ENCODE measurements around the gene SLAMF6.
"Not testable (repeated sequence)": the region's sequence is repeated elsewhere in the genome, so short reads cannot be mapped to it uniquely, and the experiment has no call there.

Gene SLAMF6

GRCh38 chr1:160541622-160542302 is 18.7 kb upstream of the SLAMF6 start:
- no peak for DNase-seq

- DNase-seq, result no peak
These were observed 17.8 kb upstream of the SLAMF6 start for GRCh38 chr1:160540859-160541233.

GRCh38 chr1:160539990-160540858 is 17.2 kb upstream of the SLAMF6 start:
- DNase-seq, result peak; percentile 66

DNA sequence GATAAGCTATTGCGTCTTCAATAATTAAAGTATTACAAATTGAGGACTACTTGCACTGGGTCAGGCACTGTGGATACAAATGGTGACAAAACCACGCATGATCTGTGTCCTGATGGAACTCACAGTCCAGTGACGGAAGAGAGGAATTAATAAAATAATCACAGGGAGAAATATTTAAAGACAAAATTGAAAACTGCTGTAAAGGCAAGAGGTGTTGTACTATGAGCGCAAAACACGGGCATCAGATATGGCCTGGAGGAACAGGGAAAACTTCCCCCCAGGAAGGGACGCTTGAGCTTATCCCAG is 16.6 kb upstream of the SLAMF6 start:
- DNase-seq, result no peak

GRCh38 chr1:160538985-160539651 is 16.1 kb upstream of the SLAMF6 start:
- DNase-seq, result no peak

- DNase-seq, result no peak
These were observed 14.9 kb upstream of the SLAMF6 start for GRCh38 chr1:160537714-160538665.

- DNase-seq, result no peak
These were observed 12.0 kb upstream of the SLAMF6 start for GRCh38 chr1:160534823-160535605.

DNA sequence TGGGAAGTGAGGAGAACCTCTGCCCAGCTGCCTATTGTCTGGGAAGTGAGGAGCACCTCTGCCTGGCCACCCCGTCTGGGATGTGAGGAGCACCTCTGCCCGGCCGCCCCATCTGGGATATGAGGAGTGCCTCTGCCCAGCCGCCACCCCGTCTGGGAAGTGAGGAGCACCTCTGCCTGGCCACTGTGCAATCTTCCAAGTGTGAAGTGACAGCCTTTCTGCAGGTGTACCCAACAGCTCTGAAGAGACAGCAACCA is 9.4 kb upstream of the SLAMF6 start:
- not testable (repeated sequence) for DNase-seq

GRCh38 chr1:160531809-160532556 is 8.9 kb upstream of the SLAMF6 start:
- not testable (repeated sequence) for DNase-seq

- peak; percentile 22 for DNase-seq
These were observed 6.4 kb upstream of the SLAMF6 start for GRCh38 chr1:160529401-160529952.

GRCh38 chr1:160523789-160524188 is 734 bp upstream of the SLAMF6 start:
- not testable (repeated sequence) for DNase-seq

DNA sequence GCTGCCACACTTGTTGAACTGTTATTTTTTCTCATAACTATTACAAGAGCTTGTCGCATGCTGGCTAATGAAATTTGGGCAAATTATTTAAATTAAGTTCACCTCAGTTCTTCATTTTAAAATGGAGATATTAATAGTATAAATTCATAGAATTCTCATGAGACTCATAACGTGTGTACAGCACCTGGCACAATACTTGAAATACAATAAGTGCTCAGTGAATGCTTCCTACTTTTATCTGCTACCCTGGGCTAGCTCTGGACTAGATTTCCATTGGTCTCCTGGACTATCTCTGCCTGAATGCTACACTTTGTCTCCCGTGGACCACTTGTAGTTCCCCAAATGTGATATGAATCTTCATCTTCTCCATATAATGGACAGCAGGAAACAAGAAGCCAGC is 919 bp downstream of the SLAMF6 start:
- DNase-seq, result no peak

DNA sequence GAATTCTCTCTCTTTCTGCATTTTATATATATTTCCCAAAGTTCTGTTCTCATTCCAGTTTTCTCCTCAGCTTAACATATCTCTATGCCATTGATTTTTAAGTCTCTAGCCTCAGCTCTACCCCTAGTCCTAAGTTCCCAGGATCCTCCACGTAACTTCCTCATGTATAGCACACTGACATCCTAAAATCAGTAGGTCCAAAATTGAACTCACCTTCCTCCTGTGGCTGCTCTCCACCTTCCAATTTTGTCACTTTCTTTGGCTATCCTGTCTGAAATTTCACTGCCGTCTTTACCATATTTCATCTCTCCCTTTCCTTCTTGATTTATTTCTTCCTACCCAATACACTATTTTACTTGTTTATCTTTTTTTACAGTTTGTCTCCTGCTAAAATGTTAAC is 1.5 kb downstream of the SLAMF6 start:
- no peak for DNase-seq

- peak; percentile 14 for DNase-seq
These were observed 2.1 kb downstream of the SLAMF6 start for GRCh38 chr1:160520999-160521398.

DNA sequence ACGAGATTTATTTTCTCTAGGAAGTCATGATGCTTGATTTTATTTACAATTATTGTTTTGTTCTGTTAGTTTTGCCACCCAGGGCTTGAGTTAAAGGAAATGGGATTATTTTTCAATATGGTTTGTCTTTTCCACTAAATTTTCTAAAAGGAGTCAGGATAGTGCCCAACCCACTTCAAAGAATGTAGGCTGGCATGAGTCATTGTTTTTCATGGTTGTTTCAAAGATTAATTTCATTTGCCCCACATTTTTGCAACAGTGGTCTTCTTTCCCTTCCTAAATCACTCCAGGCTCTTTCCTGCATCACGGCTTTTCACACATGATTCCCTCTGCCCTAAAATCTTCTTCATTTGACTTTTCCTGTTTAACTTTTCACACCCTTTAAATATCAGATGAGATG is 2.5 kb downstream of the SLAMF6 start:
- DNase-seq, result no peak

DNA sequence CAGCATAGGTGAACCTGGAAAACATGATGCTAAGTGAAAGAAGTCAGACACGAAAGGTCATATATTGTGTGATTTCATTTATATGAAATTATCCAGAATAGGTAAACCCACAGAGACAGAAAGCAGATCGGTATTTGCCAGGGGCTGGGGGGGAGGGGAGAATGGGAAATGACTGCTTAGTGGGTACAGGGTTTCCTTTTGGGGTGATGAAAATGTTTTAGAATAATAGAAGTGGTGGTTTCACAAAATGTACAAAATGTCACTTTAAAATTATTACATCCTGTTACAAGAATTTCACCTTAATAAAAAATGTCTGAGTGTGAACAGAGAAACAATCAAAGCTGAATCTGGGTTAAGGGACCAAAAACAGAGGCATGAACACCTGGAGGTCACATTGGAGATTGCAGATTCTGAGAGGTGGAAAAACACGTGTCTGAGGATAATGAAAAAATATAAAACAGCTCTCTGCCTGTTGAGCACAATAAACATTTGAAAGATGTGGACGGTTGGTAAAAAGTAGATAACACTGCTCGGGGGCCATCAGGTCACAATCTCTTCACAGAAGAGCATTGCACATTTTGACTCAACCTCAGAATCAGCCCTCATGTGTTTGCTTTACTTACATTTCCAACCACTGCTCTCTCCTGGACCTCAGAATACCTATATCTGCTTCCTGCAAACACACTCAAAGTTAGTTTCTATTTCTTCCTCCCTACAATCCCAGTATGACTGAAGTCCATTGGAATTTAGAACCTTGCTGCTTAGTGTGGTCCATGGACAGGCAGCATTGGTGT is 3.2 kb downstream of the SLAMF6 start:
- peak; percentile 62 for DNase-seq

DNA sequence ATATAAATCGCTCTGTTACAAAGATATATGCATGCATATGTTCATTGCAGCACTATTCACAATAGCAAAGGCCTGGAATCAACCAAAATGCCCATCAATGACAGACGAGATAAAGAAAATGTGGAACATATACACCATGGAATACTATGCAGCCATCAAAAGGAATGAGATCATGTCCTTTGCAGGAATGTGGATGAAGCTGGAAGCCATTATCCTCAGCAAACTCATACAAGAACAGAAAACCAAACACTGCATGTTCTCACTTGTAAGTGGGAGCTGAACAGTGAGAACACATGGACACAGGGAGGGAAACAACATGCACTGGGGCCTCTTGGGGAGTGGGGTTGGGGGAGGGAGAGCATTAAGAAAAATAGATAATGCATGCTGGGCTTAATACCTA is 5.5 kb downstream of the SLAMF6 start:
- DNase-seq, result not testable (repeated sequence)

GRCh38 chr1:160515908-160516307 is 7.1 kb downstream of the SLAMF6 start:
- DNase-seq, result not testable (repeated sequence)

- no peak for DNase-seq
These were observed 18.4 kb downstream of the SLAMF6 start for GRCh38 chr1:160504651-160505050.

GRCh38 chr1:160503087-160503486 is 20.0 kb downstream of the SLAMF6 start:
- DNase-seq, result no peak
